ENCODE results near the gene IPO9.

- TF ChIP-seq CTCF (IDR thresholded peaks at IDR 0.05 in 2 of 3, conservative IDR thresholded peaks at IDR 0.05 in 1 of 3; ENCODE audit: control insufficient read depth in 2 of 3, extremely low read depth in 1 of 3, insufficient read depth in 1 of 3, low read depth in 3 of 3, low read length in 3 of 3), result no peak
- TF ChIP-seq POLR2AphosphoS5 (IDR thresholded peaks at IDR 0.05; ENCODE audit: low read length), result no peak
- TF ChIP-seq HDAC2 (IDR thresholded peaks at IDR 0.05), result no peak
- no peak for TF ChIP-seq YBX1 (IDR thresholded peaks at IDR 0.05)
- TF ChIP-seq JUND (IDR thresholded peaks at IDR 0.05; ENCODE audit: low read depth, low read length), result no peak
- no peak for TF ChIP-seq REST (IDR thresholded peaks at IDR 0.05; ENCODE audit: low read depth, low read length)
- no peak for TF ChIP-seq CEBPB (IDR thresholded peaks at IDR 0.05; ENCODE audit: borderline replicate concordance in 1 of 2, low read depth in 2 of 2, low read length in 2 of 2)
- no peak for TF ChIP-seq ZNF274 (IDR thresholded peaks at IDR 0.05; ENCODE audit: insufficient read depth, insufficient read length)
- TF ChIP-seq MYC (IDR thresholded peaks at IDR 0.05; ENCODE audit: insufficient read depth, insufficient read length, insufficient replicate concordance, low read length, severe bottlenecking), result no peak
- TF ChIP-seq FOXM1 (IDR thresholded peaks at IDR 0.05; ENCODE audit: low read depth, low read length), result no peak
- TF ChIP-seq SIN3A (IDR thresholded peaks at IDR 0.05; ENCODE audit: low read depth, low read length), result no peak
- TF ChIP-seq NBN (IDR thresholded peaks at IDR 0.05), result no peak
- no peak for TF ChIP-seq SP1 (IDR thresholded peaks at IDR 0.05; ENCODE audit: low read depth, low read length)
Observed at GRCh38 chr1:201785291-201785690, 43.7 kb upstream of the IPO9 start.

All from GM12878 (cell line).